Measurements from ENCODE around the gene PRAMEF13.
"Not testable (repeated sequence)": the region's sequence is repeated elsewhere in the genome, so short reads cannot be mapped to it uniquely, and the experiment has no call there.

PRAMEF13 gene

GRCh38 chr1:13228343-13228781 is 27.2 kb upstream of the PRAMEF13 start:
- DNase-seq (ENCODE audit: extremely low read depth, insufficient read length) = no peak
- TF ChIP-seq CTCF (IDR thresholded peaks at IDR 0.05; ENCODE audit: insufficient read depth, low read length, poor library complexity, severe bottlenecking) = peak; percentile 81

GRCh38 chr1:13227271-13228055 is 26.3 kb upstream of the PRAMEF13 start:
- DNase-seq (ENCODE audit: extremely low read depth, insufficient read length); H3K27me3 ChIP-seq (replicated peaks; ENCODE audit: control insufficient read depth, insufficient read depth, low read length); H3K4me3 ChIP-seq (replicated peaks; ENCODE audit: low read depth, low read length); H3K36me3 ChIP-seq (ENCODE audit: control insufficient read depth, insufficient read depth, low read length): not testable (repeated sequence)

More at GRCh38 chr1:13228343-13228781, 27.2 kb upstream of the PRAMEF13 start:
- H3K27me3 ChIP-seq (replicated peaks; ENCODE audit: control insufficient read depth, insufficient read depth, low read length) = no peaks in the 10 kb centered on the region
- H3K36me3 ChIP-seq (ENCODE audit: control insufficient read depth, insufficient read depth, low read length) = no peaks in the 10 kb centered on the region
- H3K4me3 ChIP-seq (replicated peaks; ENCODE audit: low read depth, low read length) = no peak overlapping the region

- not testable (repeated sequence) for DNase-seq (ENCODE audit: extremely low read depth, insufficient read length); H3K27me3 ChIP-seq (replicated peaks; ENCODE audit: control insufficient read depth, insufficient read depth, low read length); H3K4me3 ChIP-seq (replicated peaks; ENCODE audit: low read depth, low read length); H3K36me3 ChIP-seq (ENCODE audit: control insufficient read depth, insufficient read depth, low read length)
These were observed 24.5 kb upstream of the PRAMEF13 start, which contains the start of gene PRAMEF18 for GRCh38 chr1:13225675-13226204. Gene PRAMEF18, minus strand, starts transcription at chr1:13226154. Its CDS starts 48 bp downstream, at chr1:13226106.

- TF ChIP-seq CTCF (IDR thresholded peaks at IDR 0.05; ENCODE audit: insufficient read depth, low read length, poor library complexity, severe bottlenecking) = no peak
- DNase-seq (ENCODE audit: extremely low read depth, insufficient read length) = no peak
- no peaks in the 10 kb centered on the region for H3K36me3 ChIP-seq (ENCODE audit: control insufficient read depth, insufficient read depth, low read length)
- H3K4me3 ChIP-seq (replicated peaks; ENCODE audit: low read depth, low read length) = no peak overlapping the region
- H3K27me3 ChIP-seq (replicated peaks; ENCODE audit: control insufficient read depth, insufficient read depth, low read length) = no peaks in the 10 kb centered on the region
These were observed 23.4 kb upstream of the PRAMEF13 start for GRCh38 chr1:13224480-13225060.

DNA sequence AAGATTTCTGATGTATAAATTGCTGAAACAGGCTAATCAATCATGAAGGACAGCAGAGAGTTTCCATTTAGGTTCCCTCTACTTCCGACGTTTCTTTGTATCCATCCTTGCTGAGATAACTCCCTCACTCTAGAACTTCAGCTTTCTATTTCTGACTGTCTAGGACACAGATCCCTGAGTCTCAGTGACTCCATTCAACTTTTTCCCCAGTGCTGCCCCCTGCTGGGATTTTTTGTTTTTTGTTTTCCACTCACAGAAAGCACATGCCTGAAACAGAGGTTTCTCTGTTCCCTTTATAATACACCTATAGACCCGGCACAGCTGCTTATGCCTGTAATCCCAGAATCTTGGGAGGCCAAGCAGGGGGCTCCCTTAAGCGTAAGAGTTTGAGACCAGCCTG is 21.6 kb upstream of the PRAMEF13 start:
- H3K4me3 ChIP-seq (replicated peaks; ENCODE audit: low read depth, low read length); H3K27me3 ChIP-seq (replicated peaks; ENCODE audit: control insufficient read depth, insufficient read depth, low read length); DNase-seq (ENCODE audit: extremely low read depth, insufficient read length); H3K36me3 ChIP-seq (ENCODE audit: control insufficient read depth, insufficient read depth, low read length): not testable (repeated sequence)

GRCh38 chr1:13219203-13219602 is 18.0 kb upstream of the PRAMEF13 start:
- DNase-seq (ENCODE audit: extremely low read depth, insufficient read length); H3K27me3 ChIP-seq (replicated peaks; ENCODE audit: control insufficient read depth, insufficient read depth, low read length); H3K4me3 ChIP-seq (replicated peaks; ENCODE audit: low read depth, low read length); H3K36me3 ChIP-seq (ENCODE audit: control insufficient read depth, insufficient read depth, low read length): not testable (repeated sequence)

- not testable (repeated sequence) for DNase-seq (ENCODE audit: extremely low read depth, insufficient read length); H3K27me3 ChIP-seq (replicated peaks; ENCODE audit: control insufficient read depth, insufficient read depth, low read length); H3K36me3 ChIP-seq (ENCODE audit: control insufficient read depth, insufficient read depth, low read length); H3K4me3 ChIP-seq (replicated peaks; ENCODE audit: low read depth, low read length)
These were observed 15.4 kb upstream of the PRAMEF13 start for GRCh38 chr1:13216619-13217018.

GRCh38 chr1:13208712-13209111 is 7.5 kb upstream of the PRAMEF13 start:
- DNase-seq (ENCODE audit: extremely low read depth, insufficient read length); H3K4me3 ChIP-seq (replicated peaks; ENCODE audit: low read depth, low read length); H3K27me3 ChIP-seq (replicated peaks; ENCODE audit: control insufficient read depth, insufficient read depth, low read length); H3K36me3 ChIP-seq (ENCODE audit: control insufficient read depth, insufficient read depth, low read length): not testable (repeated sequence)

DNA sequence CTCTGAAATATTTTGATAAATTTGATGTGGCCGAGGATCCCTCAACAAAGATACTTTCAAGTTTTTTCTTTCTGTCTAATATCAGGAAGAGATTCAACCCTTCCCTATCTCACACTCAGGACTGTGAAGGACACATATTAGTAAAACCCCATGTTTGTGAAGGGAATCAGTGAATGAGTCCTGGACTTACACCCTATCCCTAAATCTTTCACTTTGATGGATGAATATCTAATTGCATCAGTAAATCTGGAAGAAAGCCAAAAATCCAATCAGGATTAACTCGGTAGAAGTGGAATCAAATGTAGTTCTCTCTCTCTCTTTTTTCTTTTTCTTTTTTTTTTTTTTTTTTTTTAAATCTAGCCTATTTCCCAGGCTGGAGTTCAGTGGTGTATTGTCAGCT is 29.7 kb downstream of the PRAMEF13 start, which contains the start of gene PRAMEF9:
Gene PRAMEF9 (plus strand): TSS at position 301 of the 400 bp plus-strand sequence. CDS start 3,433 bp downstream, outside the sequence.
- H3K4me3 ChIP-seq (replicated peaks; ENCODE audit: low read depth, low read length); DNase-seq (ENCODE audit: extremely low read depth, insufficient read length); H3K27me3 ChIP-seq (replicated peaks; ENCODE audit: control insufficient read depth, insufficient read depth, low read length); H3K36me3 ChIP-seq (ENCODE audit: control insufficient read depth, insufficient read depth, low read length): not testable (repeated sequence)

- H3K36me3 ChIP-seq (ENCODE audit: control insufficient read depth, insufficient read depth, low read length); DNase-seq (ENCODE audit: extremely low read depth, insufficient read length); H3K4me3 ChIP-seq (replicated peaks; ENCODE audit: low read depth, low read length); H3K27me3 ChIP-seq (replicated peaks; ENCODE audit: control insufficient read depth, insufficient read depth, low read length): not testable (repeated sequence)
These were observed 35.7 kb downstream of the PRAMEF13 start, which contains the start of gene HNRNPCL4 for GRCh38 chr1:13165531-13165930. Gene HNRNPCL4, minus strand, starts transcription at chr1:13165631. Its CDS starts 164 bp downstream, at chr1:13165467.

- not testable (repeated sequence) for H3K27me3 ChIP-seq (replicated peaks; ENCODE audit: control insufficient read depth, insufficient read depth, low read length); H3K36me3 ChIP-seq (ENCODE audit: control insufficient read depth, insufficient read depth, low read length); DNase-seq (ENCODE audit: extremely low read depth, insufficient read length); H3K4me3 ChIP-seq (replicated peaks; ENCODE audit: low read depth, low read length)
These were observed 45.3 kb downstream of the PRAMEF13 start, which contains the start of gene PRAMEF26 for GRCh38 chr1:13155909-13156308. Gene PRAMEF26, minus strand, starts transcription at chr1:13156009. Its CDS starts 2,914 bp downstream, at chr1:13153095.

Data from GM06990 (cell line).